ENCODE measurements around the gene LEF1. TPM values are rescaled to one million over a fixed set of nuclear protein-coding genes. Genes with fewer than 3 reads are reported as not detected.

LEF1 gene
- total and polyA plus RNA-seq, 2 of the 8 experiments (the other 6 are each of a cell fraction or from before 2014, with no cell fraction given): 2.6 to 5.2 TPM

DNA sequence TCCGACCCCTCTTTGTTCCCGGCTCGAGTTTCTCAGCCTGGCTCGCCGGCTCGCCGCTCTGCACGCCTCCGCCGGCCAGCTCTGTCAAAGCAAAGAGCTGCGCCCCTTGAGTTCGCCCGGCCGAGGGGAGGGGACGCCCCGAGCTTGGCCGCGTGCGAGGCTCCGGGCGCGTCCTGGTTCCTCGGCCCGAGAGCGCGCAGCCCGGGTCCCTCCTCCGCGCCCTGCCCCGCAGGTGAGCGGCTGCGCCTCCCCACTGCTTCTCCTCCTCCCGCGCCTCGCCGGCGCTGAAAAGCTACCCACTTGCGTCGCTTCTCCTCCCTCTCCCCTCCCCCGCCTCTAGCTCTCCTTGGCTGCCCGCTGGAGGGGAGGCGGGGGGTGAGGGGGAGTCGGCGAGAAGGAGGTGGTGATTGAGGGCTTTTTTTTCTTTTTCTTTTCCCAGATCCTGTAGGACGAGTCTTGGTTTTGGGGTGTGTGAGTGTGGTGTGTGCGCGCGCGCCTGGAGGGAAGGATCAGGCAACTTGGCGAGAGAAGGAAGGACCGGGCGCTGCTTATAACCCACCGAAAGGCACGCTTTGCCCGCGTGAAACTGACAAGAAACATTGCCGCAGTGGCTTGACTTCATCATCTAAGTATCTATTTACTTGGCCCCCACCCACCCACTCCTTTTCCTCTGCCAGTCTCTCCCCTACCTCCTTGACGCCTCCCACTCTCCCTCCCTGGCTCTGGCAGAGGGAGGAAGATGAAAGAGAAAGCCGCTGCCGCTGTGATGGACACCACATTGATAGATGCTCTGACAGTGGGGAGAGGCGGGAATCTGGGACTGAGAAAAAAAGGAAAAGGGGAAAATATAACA is at the start of gene LEF1 (continued):
- no peak for TF ChIP-seq KDM1A (IDR thresholded peaks at IDR 0.05; ENCODE audit: borderline replicate concordance, low read length)
- no peak for TF ChIP-seq EP300 (IDR thresholded peaks at IDR 0.05; ENCODE audit: borderline replicate concordance in 1 of 2, low read depth in 2 of 2, low read length in 2 of 2)
- TF ChIP-seq TAF1 (IDR thresholded peaks at IDR 0.05; ENCODE audit: low read depth, low read length): no peak
- no peak for TF ChIP-seq POLR2AphosphoS5 (IDR thresholded peaks at IDR 0.05; ENCODE audit: low read depth, low read length)
- no peak for TF ChIP-seq SIN3A (conservative IDR thresholded peaks at IDR 0.05 in 1 of 2, IDR thresholded peaks at IDR 0.05 in 1 of 2; ENCODE audit: low read depth in 1 of 2, low read length in 2 of 2)
- TF ChIP-seq SP4 (IDR thresholded peaks at IDR 0.05; ENCODE audit: low read length): no peak
- TF ChIP-seq SIX5 (IDR thresholded peaks at IDR 0.05; ENCODE audit: low read depth, low read length): no peak
- TF ChIP-seq NRF1 (IDR thresholded peaks at IDR 0.05; ENCODE audit: low read depth, low read length): no peak
- TF ChIP-seq, protein P1, sequence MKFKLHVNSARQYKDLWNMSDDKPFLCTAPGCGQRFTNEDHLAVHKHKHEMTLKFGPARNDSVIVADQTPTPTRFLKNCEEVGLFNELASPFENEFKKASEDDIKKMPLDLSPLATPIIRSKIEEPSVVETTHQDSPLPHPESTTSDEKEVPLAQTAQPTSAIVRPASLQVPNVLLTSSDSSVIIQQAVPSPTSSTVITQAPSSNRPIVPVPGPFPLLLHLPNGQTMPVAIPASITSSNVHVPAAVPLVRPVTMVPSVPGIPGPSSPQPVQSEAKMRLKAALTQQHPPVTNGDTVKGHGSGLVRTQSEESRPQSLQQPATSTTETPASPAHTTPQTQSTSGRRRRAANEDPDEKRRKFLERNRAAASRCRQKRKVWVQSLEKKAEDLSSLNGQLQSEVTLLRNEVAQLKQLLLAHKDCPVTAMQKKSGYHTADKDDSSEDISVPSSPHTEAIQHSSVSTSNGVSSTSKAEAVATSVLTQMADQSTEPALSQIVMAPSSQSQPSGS (IDR thresholded peaks at IDR 0.05; ENCODE audit: low read length): no peak
- TF ChIP-seq TEAD4 (IDR thresholded peaks at IDR 0.05; ENCODE audit: low read depth, low read length): no peak
- no peak for TF ChIP-seq JUND (IDR thresholded peaks at IDR 0.05; ENCODE audit: low read length)
- TF ChIP-seq CBX5 (IDR thresholded peaks at IDR 0.05; ENCODE audit: low read depth, low read length): no peak
- TF ChIP-seq ASH2L (IDR thresholded peaks at IDR 0.05; ENCODE audit: low read length): peak; percentile 85
- TF ChIP-seq HDAC2 (IDR thresholded peaks at IDR 0.05; ENCODE audit: borderline replicate concordance in 1 of 2, low read depth in 2 of 2, low read length in 2 of 2): 0 out of 4 replicates have a peak, but pooled peaks have one; percentile 47 to 48
- TF ChIP-seq CHD1 (IDR thresholded peaks at IDR 0.05; ENCODE audit: low read depth, low read length): no peak
- no peak for TF ChIP-seq YY1 (IDR thresholded peaks at IDR 0.05; ENCODE audit: low read depth, low read length)
- 0 out of 4 replicates have a peak, but pooled peaks of 1 of the 2 experiments have one; percentile 1 for TF ChIP-seq RAD21 (IDR thresholded peaks at IDR 0.05 in 1 of 2, conservative IDR thresholded peaks at IDR 0.05 in 1 of 2; ENCODE audit: low read depth in 2 of 2, low read length in 2 of 2)
- TF ChIP-seq RNF2 (IDR thresholded peaks at IDR 0.05; ENCODE audit: borderline replicate concordance, low read depth, low read length, missing control alignments, poor library complexity, severe bottlenecking): peak; percentile 60
- TF ChIP-seq SUZ12 (IDR thresholded peaks at IDR 0.05; ENCODE audit: low read length): no peak
- TF ChIP-seq CHD2 (IDR thresholded peaks at IDR 0.05; ENCODE audit: low read length): no peak
- TF ChIP-seq BRCA1 (IDR thresholded peaks at IDR 0.05; ENCODE audit: low read depth, low read length): no peak
- no peak for TF ChIP-seq EZH2 (IDR thresholded peaks at IDR 0.05; ENCODE audit: low read depth, low read length, severe bottlenecking)

All from H1 (cell line).